Esophagus muscularis mucosa (tissue), 4 donors: ENCODE measurements around the gene ZNF529. TPM values are rescaled to one million over a fixed set of nuclear protein-coding genes. Genes with fewer than 3 reads are reported as not detected.

Source experiments
- DNase-seq: peaks from one replicate; pipeline ENCODE4 v3.0.0-alpha.2; 2017; ENCODE audit errors: extremely low spot score
- H3K27ac ChIP-seq, 4 donors: fragments of 200-600 bp; sonication (generic); replicated peaks in 1 of 4; 1 replicate in 3 of 4; 2 replicates in 1 of 4; pipeline ENCODE4 v1.5.1; 2016 to 2019; ENCODE audit warnings: mild to moderate bottlenecking in 1 of 4
- H3K27me3 ChIP-seq, 4 donors: fragments of 200-600 bp; sonication (generic); one replicate each; pipeline versions ENCODE4 v1.5.1 to v1.6.0; 2016 to 2019
- H3K36me3 ChIP-seq, 4 donors: fragments of 200-600 bp; sonication (generic); one replicate each; pipeline ENCODE4 v1.5.1; 2016 to 2019
- H3K4me1 ChIP-seq, 4 donors: fragments of 200-600 bp; sonication (generic); one replicate each; pipeline ENCODE4 v1.5.1; 2016 to 2019
- H3K4me3 ChIP-seq, 4 donors: fragments of 200-600 bp; sonication (generic); 1 replicate in 2 of 4; 2 replicates in 2 of 4; pipeline ENCODE4 v1.5.1; 2016 to 2019; ENCODE audit warnings: mild to moderate bottlenecking in 4 of 4, moderate library complexity in 1 of 4
- H3K9me3 ChIP-seq, 4 donors: fragments of 200-600 bp; sonication (generic); 1 replicate in 3 of 4; 2 replicates in 1 of 4; pipeline ENCODE4 v1.5.1; 2016 to 2019
- EP300 ChIP-seq: sonication (generic); formaldehyde crosslinking; IDR thresholded peaks from one replicate; pipeline ENCODE4 v1.6.1; 2017; ENCODE audit warnings: antibody characterized with exemption
- POLR2A ChIP-seq: fragments of 450-650 bp; IDR thresholded peaks from one replicate; pipeline ENCODE4 v1.6.1; 2017; ENCODE audit warnings: antibody characterized with exemption, moderate library complexity, mild to moderate bottlenecking, low read depth
- POLR2AphosphoS5 ChIP-seq, 2 donors: sonication (generic); formaldehyde crosslinking; IDR thresholded peaks; one replicate each; pipeline ENCODE4 v1.6.1; 2017; ENCODE audit warnings: antibody characterized with exemption in 2 of 2
- WGBS: methylation state at CpG from one replicate; pipeline ENCODE4 v1.1.5; 2018; 5-methylcytosine and 5-hydroxymethylcytosine counted together
- intact Hi-C: fragments of 100-400 bp; cut with DNase I; formaldehyde crosslinking; loops from one replicate; pipeline ENCODE4 v1.15.1; 2023
- total RNA-seq, 4 donors: library from RNA; depleted of rRNA; stranded (reverse); fragments of >200 nt; gene quantifications; one replicate each; pipeline versions ENCODE4 v1.1.0 to v1.2.1, GENCODE V29; 2016
- TF ChIP-seq, protein P1 (sequence below), 3 experiments: fragments of 200-600 bp in 2 of 3; fragments of 450-650 bp in 1 of 3; sonication (generic) in 2 of 3; IDR thresholded peaks; one replicate each; pipeline ENCODE4 v1.5.1; 2017 to 2019; ENCODE audit warnings: antibody characterized with exemption in 3 of 3, mild to moderate bottlenecking in 2 of 3, moderate library complexity in 1 of 3

Gene ZNF529
- total RNA-seq, 4 donors from 2014 or later: 11.6 to 17.6 (median 12.7) TPM

DNA sequence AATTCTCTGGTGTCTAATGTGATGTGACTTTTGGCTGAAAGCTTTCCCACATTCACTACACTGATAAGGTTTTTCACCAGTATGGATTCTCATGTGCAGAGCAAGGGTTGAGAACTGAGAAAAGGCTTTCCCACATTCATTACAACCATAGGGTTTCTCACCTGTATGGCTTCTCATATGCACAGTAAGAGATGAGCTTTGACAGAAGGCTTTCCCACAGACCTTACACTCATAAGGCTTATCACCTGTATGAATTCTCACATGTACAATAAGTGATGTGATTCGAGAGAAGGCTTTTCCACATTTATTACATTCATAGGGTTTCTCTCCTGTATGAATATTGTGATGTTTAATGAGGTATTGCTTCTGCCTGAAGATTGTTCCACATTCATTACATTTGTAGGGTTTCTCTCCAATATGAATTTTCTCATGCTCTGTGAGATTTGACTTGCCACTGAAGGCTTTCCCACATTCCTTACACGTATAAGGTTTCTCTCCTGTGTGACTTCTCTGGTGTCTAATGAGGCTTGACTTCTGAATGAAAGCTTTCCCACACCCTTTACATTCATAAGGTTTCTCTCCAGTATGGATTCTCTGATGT is 59.0 kb downstream of the ZNF529 start:
- WGBS: 97% methylated on average over 2 of the region's 2 CpGs
- Histone ChIP-seq H3K4me3 (no peak overlapping the region), H3K9me3 (peaks cover 19 to 100% (median 97%) of the 10 kb centered on the region in 4 donors), H3K36me3 (peaks cover 52 to 80% (median 68%) of the 10 kb centered on the region in 4 donors), H3K4me1 (no peaks in the 10 kb centered on the region), H3K27ac (no peak overlapping the region), H3K27me3 (no peaks in the 10 kb centered on the region)
- DNase-seq: no peak
- intact Hi-C loops: no loop called here
- no peak for TF ChIP-seq POLR2AphosphoS5 (IDR thresholded peaks at IDR 0.05)
- TF ChIP-seq, protein P1, sequence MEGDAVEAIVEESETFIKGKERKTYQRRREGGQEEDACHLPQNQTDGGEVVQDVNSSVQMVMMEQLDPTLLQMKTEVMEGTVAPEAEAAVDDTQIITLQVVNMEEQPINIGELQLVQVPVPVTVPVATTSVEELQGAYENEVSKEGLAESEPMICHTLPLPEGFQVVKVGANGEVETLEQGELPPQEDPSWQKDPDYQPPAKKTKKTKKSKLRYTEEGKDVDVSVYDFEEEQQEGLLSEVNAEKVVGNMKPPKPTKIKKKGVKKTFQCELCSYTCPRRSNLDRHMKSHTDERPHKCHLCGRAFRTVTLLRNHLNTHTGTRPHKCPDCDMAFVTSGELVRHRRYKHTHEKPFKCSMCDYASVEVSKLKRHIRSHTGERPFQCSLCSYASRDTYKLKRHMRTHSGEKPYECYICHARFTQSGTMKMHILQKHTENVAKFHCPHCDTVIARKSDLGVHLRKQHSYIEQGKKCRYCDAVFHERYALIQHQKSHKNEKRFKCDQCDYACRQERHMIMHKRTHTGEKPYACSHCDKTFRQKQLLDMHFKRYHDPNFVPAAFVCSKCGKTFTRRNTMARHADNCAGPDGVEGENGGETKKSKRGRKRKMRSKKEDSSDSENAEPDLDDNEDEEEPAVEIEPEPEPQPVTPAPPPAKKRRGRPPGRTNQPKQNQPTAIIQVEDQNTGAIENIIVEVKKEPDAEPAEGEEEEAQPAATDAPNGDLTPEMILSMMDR (IDR thresholded peaks at IDR 0.05): no peak
- no peak for TF ChIP-seq POLR2A
- TF ChIP-seq EP300: no peak

DNA sequence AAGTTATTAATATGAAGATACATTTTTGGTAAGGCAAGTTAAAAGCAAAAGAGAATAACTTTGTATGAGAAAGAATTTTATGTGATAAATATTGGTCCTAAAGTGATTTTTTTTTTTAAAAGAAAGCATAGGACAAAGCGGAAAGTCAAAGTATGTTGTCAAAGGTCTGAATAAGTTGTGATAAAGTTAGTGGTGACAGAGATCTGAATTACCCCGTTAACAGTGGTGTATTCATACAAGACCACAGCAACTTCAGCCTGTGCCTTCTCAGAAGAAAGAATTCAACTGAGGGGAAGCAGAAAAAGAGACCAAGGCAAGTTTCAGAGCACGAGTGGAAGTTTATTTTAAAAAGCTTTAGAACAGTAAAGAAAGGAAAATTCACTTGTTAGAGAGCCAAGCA is 64.8 kb downstream of the ZNF529 start:
- no peaks in the 10 kb centered on the region for H3K27me3 ChIP-seq
- H3K9me3 ChIP-seq: peaks cover 0 to 94% (median 82%) of the 10 kb centered on the region in 4 donors
- DNase-seq: no peak
- intact Hi-C loops: no loop called here
- no peak overlapping the region for H3K4me3 ChIP-seq
- no peaks in the 10 kb centered on the region for H3K4me1 ChIP-seq
- H3K27ac ChIP-seq: no peak overlapping the region
- 95% methylated on average over 3 of the region's 3 CpGs for WGBS
- peaks cover 0 to 23% (median 10%) of the 10 kb centered on the region in 4 donors for H3K36me3 ChIP-seq
- TF ChIP-seq POLR2A: no peak
- TF ChIP-seq, protein P1 (IDR thresholded peaks at IDR 0.05): no peak
- TF ChIP-seq POLR2AphosphoS5 (IDR thresholded peaks at IDR 0.05): no peak
- TF ChIP-seq EP300: no peak

DNA sequence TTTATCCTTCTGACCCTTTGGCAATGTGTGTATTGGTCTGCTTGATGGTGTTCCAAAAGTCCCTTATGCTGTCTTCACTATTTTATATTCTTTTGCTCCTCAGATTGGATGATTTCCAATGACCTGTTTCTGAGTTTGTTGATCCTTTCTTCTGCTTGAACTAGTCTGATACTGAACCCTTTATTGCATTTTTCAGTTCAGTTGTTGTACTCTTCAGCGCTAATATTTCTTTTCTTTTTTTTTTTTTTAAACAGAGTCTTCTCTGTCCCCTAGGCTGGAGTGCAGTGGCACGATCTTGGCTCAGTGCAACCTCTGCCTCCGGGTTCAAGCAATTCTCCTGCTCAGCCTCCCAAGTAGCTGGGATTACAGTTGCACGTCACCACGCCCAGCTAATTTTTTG is 71.1 kb downstream of the ZNF529 start:
- 88% methylated on average over 5 of the region's 5 CpGs for WGBS
- no peaks in the 10 kb centered on the region for H3K27me3 ChIP-seq
- no peak for DNase-seq
- H3K36me3 ChIP-seq: no peaks in the 10 kb centered on the region
- H3K4me3 ChIP-seq: no peak overlapping the region
- no peaks in the 10 kb centered on the region for H3K4me1 ChIP-seq
- TF ChIP-seq, protein P1 (IDR thresholded peaks at IDR 0.05): no peak
- TF ChIP-seq EP300: no peak
- no peak for TF ChIP-seq POLR2AphosphoS5 (IDR thresholded peaks at IDR 0.05)
- TF ChIP-seq POLR2A: no peak
- intact Hi-C loops: loop anchor here (2.0 kb wide), 1 partner anchor 19 kb away; no protein-coding TSS in a partner anchor
- H3K9me3 ChIP-seq: peaks cover 0 to 81% (median 46%) of the 10 kb centered on the region in 4 donors
- no peak overlapping the region for H3K27ac ChIP-seq

DNA sequence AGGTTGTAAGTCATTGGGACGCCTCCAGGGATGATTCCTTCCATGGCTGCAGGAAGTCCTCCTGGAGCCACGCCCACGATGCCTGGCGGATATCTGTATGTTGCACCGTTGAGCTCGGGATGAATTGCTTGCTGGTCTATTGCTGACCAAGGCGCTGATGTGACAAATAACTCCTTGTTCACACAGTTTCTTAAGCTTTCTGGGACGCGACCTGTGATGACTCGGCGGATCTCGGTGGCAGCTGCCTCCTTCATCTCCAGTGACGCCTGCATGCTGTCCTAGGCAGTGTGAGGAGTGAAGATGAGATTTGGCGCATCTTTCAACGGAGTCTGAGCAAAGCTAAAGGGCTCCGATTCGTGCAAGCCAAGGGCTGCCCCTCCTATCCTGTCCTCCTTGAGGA is 76.1 kb downstream of the ZNF529 start:
- WGBS: 92% methylated on average over 17 of the region's 17 CpGs
- DNase-seq: no peak
- TF ChIP-seq, protein P1 (IDR thresholded peaks at IDR 0.05): no peak
- TF ChIP-seq POLR2AphosphoS5 (IDR thresholded peaks at IDR 0.05) (no peak), POLR2A (no peak), EP300 (no peak)
- no peak overlapping the region for H3K4me3 ChIP-seq
- H3K36me3 ChIP-seq: no peaks in the 10 kb centered on the region
- H3K27ac ChIP-seq: no peak overlapping the region
- H3K9me3 ChIP-seq: peaks cover 0 to 42% (median 10%) of the 10 kb centered on the region in 4 donors
- no peaks in the 10 kb centered on the region for H3K4me1 ChIP-seq
- no peaks in the 10 kb centered on the region for H3K27me3 ChIP-seq
- intact Hi-C loops: no loop called here

Other genes with a start within 250 kb of the ZNF529 start
- gene ZFP14, start 194.1 kb downstream of the ZNF529 start, total RNA-seq: 1 to 10 TPM; 2.5 to 5.8 (median 4.1) TPM
- gene ZFP82, start 154.6 kb downstream of the ZNF529 start, total RNA-seq: 1 to 10 TPM; 3.5 to 6.0 (median 5.8) TPM
- 10 to 100 TPM in 2 of 4 donors, 1 to 10 TPM in 2; 7.3 to 14.6 (median 9.9) TPM for gene ZNF566, start 83.7 kb downstream of the ZNF529 start, total RNA-seq
- gene ZNF260, start 45.0 kb downstream of the ZNF529 start, total RNA-seq: 10 to 100 TPM in 2 of 4 donors, 1 to 10 TPM in 2; 7.7 to 12.4 (median 10.7) TPM
- 10 to 100 TPM; 17.1 to 25.7 (median 19.6) TPM for gene ZNF382, start 32.0 kb upstream of the ZNF529 start, total RNA-seq
- gene ZNF461, start 93.5 kb upstream of the ZNF529 start, total RNA-seq: 10 to 100 TPM in 3 of 4 donors, 1 to 10 TPM in 1; 6.3 to 14.2 (median 10.5) TPM
- gene ZNF567, start 114.3 kb upstream of the ZNF529 start, total RNA-seq: 1 to 10 TPM; 5.5 to 9.1 (median 6.9) TPM
- gene ZNF850, start 199.5 kb upstream of the ZNF529 start, total RNA-seq: 1 to 10 TPM; 1.3 to 2.4 (median 2.0) TPM